ENCODE measurements around the gene TRIM71. TPM values are rescaled to one million over a fixed set of nuclear protein-coding genes. Genes with fewer than 3 reads are reported as not detected.
"Not testable (repeated sequence)": the region's sequence is repeated elsewhere in the genome, so short reads cannot be mapped to it uniquely, and the experiment has no call there.

Gene TRIM71
- total RNA-seq, 2 donors from 2014 or later: 11.1 TPM; not detected in 1

DNA sequence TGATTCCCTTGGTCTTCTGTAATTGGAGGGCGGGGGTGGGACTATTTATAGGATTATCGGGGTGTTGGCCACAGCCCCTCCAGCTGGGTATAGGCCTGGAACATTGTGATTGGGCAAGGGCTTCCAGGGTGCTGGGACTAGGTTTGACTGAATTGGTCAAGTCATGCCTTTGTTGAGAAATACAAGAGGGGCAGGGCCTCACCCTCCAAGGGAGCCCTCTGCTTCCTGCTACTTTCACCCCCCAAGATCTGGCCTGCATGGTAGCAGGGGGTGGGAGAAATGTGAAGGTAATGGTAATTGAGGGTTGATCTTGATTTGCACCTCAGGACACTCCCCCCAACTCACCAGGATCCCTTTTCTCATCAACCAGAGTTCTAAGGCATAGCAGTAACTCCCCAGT, 25.2 kb downstream of the TRIM71 start:
- intact Hi-C loops (cut with DNase I): no loop called here
- H3K27ac ChIP-seq: no peak overlapping the region
- H3K36me3 ChIP-seq: no peaks in the 10 kb centered on the region
- WGBS: 54% methylated on average over 2 of the region's 2 CpGs
- H3K9me3 ChIP-seq: no peaks in the 10 kb centered on the region
- TF ChIP-seq POLR2A (IDR thresholded peaks at IDR 0.05): no peak
- no peak for TF ChIP-seq POLR2AphosphoS5 (IDR thresholded peaks at IDR 0.05)
- TF ChIP-seq, protein P1, sequence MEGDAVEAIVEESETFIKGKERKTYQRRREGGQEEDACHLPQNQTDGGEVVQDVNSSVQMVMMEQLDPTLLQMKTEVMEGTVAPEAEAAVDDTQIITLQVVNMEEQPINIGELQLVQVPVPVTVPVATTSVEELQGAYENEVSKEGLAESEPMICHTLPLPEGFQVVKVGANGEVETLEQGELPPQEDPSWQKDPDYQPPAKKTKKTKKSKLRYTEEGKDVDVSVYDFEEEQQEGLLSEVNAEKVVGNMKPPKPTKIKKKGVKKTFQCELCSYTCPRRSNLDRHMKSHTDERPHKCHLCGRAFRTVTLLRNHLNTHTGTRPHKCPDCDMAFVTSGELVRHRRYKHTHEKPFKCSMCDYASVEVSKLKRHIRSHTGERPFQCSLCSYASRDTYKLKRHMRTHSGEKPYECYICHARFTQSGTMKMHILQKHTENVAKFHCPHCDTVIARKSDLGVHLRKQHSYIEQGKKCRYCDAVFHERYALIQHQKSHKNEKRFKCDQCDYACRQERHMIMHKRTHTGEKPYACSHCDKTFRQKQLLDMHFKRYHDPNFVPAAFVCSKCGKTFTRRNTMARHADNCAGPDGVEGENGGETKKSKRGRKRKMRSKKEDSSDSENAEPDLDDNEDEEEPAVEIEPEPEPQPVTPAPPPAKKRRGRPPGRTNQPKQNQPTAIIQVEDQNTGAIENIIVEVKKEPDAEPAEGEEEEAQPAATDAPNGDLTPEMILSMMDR (IDR thresholded peaks at IDR 0.05): no peak
- no peaks in the 10 kb centered on the region for H3K4me1 ChIP-seq (replicated peaks)
- DNase-seq (ENCODE audit: low spot score): no peak
- H3K27me3 ChIP-seq (replicated peaks; ENCODE audit: insufficient read depth): no peaks in the 10 kb centered on the region
- H3K4me3 ChIP-seq: no peak overlapping the region

DNA sequence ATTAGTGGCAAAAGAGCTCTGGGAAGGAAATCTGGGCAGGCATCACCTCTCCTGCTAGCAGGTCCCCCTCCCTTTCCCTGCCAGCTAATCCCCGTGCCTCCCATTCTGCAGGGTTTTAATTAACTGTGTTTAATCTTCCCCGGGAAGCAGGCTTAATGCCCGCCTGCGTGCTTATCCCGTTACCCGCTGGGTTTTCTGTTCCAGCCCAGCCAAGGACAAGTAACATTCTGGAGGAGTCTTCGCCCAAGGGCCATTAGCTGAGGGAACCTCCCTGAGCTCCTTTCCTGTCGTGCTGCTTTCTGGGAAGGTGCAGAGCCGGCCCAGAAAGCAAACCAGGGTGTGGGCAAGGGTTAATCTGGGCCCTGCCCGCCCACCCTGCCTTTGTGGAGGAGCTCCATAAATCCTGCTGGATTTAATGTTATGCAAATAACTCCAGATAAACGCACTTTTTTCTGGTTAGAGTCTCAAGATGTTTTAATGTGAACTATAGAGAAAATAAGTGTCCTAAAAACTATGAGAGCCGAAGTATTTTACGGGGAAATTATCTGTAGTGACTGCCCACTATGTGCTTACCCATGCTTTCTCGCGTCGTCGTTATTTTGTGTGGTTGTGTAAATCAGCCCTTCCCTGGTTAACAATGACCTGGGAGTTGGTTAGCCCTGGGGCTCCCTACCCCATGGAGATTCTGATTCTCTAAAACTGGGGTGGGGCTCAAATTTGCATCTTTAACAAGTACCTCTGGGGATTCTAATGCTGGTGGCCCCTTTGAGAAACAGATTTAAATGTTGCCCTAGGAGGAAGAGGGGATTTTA, 25.9 kb downstream of the TRIM71 start:
- Histone ChIP-seq H3K27ac (no peak overlapping the region), H3K27me3 (replicated peaks; ENCODE audit: insufficient read depth) (no peaks in the 10 kb centered on the region), H3K36me3 (no peaks in the 10 kb centered on the region), H3K9me3 (no peaks in the 10 kb centered on the region), H3K4me1 (replicated peaks) (no peaks in the 10 kb centered on the region), H3K4me3 (no peak overlapping the region)
- TF ChIP-seq, protein P1 (IDR thresholded peaks at IDR 0.05): no peak
- no peak for TF ChIP-seq POLR2A (IDR thresholded peaks at IDR 0.05)
- no peak for TF ChIP-seq POLR2AphosphoS5 (IDR thresholded peaks at IDR 0.05)
- DNase-seq (ENCODE audit: low spot score): no peak
- intact Hi-C loops (cut with DNase I): no loop called here
- 80% methylated on average over 17 of the region's 17 CpGs for WGBS

DNA sequence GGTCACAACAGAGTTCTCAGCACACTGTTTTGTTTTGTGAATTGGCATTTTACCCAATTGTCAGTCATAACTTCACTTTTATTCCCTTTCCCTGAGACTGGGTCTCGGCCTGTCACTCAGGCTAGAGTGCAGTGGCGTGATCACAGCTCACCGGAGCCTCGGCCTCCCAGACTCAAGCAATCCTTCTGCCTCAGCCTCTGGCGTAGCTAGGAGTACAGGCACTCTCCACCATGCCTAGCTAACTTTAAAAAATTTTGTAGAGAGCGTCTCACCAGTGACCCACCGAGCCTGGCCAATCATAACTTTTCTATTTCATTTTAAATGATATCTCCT, 26.5 kb downstream of the TRIM71 start:
- H3K4me3 ChIP-seq: no peak overlapping the region
- no peaks in the 10 kb centered on the region for H3K4me1 ChIP-seq (replicated peaks)
- 92% methylated on average over 7 of the region's 7 CpGs for WGBS
- intact Hi-C loops (cut with DNase I): no loop called here
- H3K9me3 ChIP-seq: no peaks in the 10 kb centered on the region
- no peak overlapping the region for H3K27ac ChIP-seq
- H3K36me3 ChIP-seq: no peaks in the 10 kb centered on the region
- no peak for TF ChIP-seq POLR2AphosphoS5 (IDR thresholded peaks at IDR 0.05)
- TF ChIP-seq POLR2A (IDR thresholded peaks at IDR 0.05): no peak
- TF ChIP-seq, protein P1 (IDR thresholded peaks at IDR 0.05): no peak
- no peaks in the 10 kb centered on the region for H3K27me3 ChIP-seq (replicated peaks; ENCODE audit: insufficient read depth)
- DNase-seq (ENCODE audit: low spot score): no peak

DNA sequence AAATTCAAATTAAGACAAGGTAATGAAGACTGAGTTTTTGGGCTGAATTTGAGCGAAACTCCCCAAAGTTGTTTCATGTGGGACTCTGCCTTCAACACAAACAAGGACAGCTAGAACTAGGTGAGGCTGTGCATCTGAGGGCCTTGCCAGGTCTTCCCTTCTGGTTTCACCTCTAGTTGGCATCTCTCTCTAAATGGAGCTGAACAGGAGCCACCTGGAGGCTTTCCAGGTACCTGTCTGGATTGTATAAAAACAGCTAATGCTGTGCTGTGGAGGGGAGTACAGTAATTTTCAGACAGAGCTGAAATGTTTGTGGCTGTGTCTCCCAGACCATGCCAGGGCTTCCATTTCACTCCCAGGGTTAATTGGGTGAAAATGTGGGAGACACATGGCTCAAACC, 27.1 kb downstream of the TRIM71 start:
- WGBS: 100% methylated on average over 1 of the region's 1 CpG

DNA sequence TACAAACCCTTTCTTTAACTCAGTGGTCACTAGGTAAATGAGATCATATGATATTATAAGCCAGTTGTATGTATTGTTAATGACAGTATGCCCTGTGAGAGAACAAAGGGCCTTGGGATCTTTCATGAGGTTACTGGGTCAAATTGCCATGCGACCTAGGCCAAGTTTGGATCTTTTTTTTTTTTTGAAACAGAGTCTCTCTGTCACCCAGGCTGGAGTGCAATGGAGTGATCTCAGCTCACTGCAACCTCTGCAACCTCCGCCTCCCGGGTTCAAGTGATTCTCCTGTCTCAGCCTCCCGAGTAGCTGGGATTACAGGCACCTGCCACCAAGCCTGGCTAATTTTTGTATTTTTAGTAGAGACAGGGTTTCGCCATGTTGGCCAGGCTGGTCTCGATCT, 27.7 kb downstream of the TRIM71 start:
- intact Hi-C loops (cut with DNase I); H3K4me1 ChIP-seq (replicated peaks); H3K27ac ChIP-seq; H3K9me3 ChIP-seq; DNase-seq (ENCODE audit: low spot score); H3K27me3 ChIP-seq (replicated peaks; ENCODE audit: insufficient read depth); H3K4me3 ChIP-seq; H3K36me3 ChIP-seq: not testable (repeated sequence)
- WGBS: 89% methylated on average over 6 of the region's 6 CpGs

More for the DNA sequence above, 27.1 kb downstream of the TRIM71 start:
- intact Hi-C loops (cut with DNase I): no loop called here
- no peak overlapping the region for H3K27ac ChIP-seq
- no peaks in the 10 kb centered on the region for H3K36me3 ChIP-seq
- no peak for DNase-seq (ENCODE audit: low spot score)
- H3K9me3 ChIP-seq: no peaks in the 10 kb centered on the region
- no peaks in the 10 kb centered on the region for H3K27me3 ChIP-seq (replicated peaks; ENCODE audit: insufficient read depth)
- TF ChIP-seq POLR2AphosphoS5 (IDR thresholded peaks at IDR 0.05) (no peak), POLR2A (IDR thresholded peaks at IDR 0.05) (no peak)
- TF ChIP-seq, protein P1 (IDR thresholded peaks at IDR 0.05): no peak
- H3K4me1 ChIP-seq (replicated peaks): no peaks in the 10 kb centered on the region
- H3K4me3 ChIP-seq: no peak overlapping the region

DNA sequence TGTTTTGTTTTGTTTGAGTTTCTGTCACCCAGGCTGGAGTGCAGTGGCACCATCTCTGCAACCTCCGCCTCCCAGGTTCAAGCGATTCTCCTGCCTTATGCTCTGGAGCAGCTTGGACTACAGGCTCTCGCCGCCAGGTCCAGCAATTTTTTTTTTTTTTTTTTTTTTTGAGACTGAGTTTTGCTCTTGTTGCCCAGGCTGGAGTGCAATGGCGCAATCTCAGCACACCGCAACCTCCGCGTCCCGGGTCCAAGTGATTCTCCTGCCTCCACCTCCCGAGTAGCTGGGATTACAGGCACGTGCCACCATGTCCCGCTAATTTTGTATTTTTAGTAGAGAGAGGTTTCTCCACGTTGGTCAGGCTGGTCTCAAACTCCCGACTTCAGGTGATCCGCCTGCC, 29.2 kb downstream of the TRIM71 start:
- DNase-seq (ENCODE audit: low spot score); H3K27ac ChIP-seq; intact Hi-C loops (cut with DNase I); H3K4me3 ChIP-seq; H3K27me3 ChIP-seq (replicated peaks; ENCODE audit: insufficient read depth); H3K4me1 ChIP-seq (replicated peaks); H3K36me3 ChIP-seq; H3K9me3 ChIP-seq: not testable (repeated sequence)
- WGBS: 96% methylated on average over 15 of the region's 15 CpGs

All from prostate gland (tissue), 2 donors.